K562 (cell line): Measurements from ENCODE around the gene CAPN2. TPM values are rescaled to one million over a fixed set of nuclear protein-coding genes. Genes with fewer than 3 reads are reported as not detected.

Experiments
- ATAC-seq: fragments of 200-7000 bp; cut with Tn5 transposase; 3 replicates; pipeline ENCODE4 v1.9.1; 2020; ENCODE audit warnings: moderate library complexity
- BruUV-seq: library from RNA; stranded (reverse); fragments of 400-500 nt; replicated peaks from 2 replicates; lab custom pipeline; 2021; lab: Mats Ljungman, UMichigan
- CTCF ChIA-PET: fragments of 300-600 bp; formaldehyde crosslinking; extraction: SDS; loops from one replicate; lab custom pipeline; 2021; ENCODE audit warnings: low intra/inter-chr PET ratio; lab: Yijun Ruan, JAX
- POLR2A ChIA-PET: fragments of 300-600, 350-650 bp; sonication (Branson Sonifier 250); formaldehyde crosslinking; extraction: SDS; loops from one replicate; lab custom pipeline; 2021; ENCODE audit warnings: antibody characterized with exemption, inconsistent platforms; lab: Yijun Ruan, JAX
- DNase-seq, 4 experiments: peaks; one replicate each; pipeline versions ENCODE4 v3.0.0 to v3.0.0-alpha.2; 2011 to 2018; ENCODE audit warnings: low spot score in 3 of 4, mixed read lengths in 3 of 4; ENCODE audit errors: extremely low read depth in 1 of 4
- FAIRE-seq: peaks from 2 replicates; lab custom pipeline; 2011; peaks lifted over from hg19 to GRCh38; lab: Jason Lieb, UNC
- H2AFZ ChIP-seq: 2 replicates; pipeline ENCODE4 v1.6.0; 2011; ENCODE audit warnings: low read depth, low read length, control low read depth, inconsistent platforms
- H3K27ac ChIP-seq: fragments of 200-600 bp; 3 replicates; pipeline ENCODE4 v1.8.0; 2011; ENCODE audit warnings: low read depth, mild to moderate bottlenecking, control low read depth, inconsistent platforms, low read length, moderate library complexity, mixed read lengths; ENCODE audit errors: extremely low read depth
- H3K27me3 ChIP-seq, 2 experiments: fragments of 300-600 bp in 1 of 2; 2 replicates in 1 of 2; 3 replicates in 1 of 2; pipeline versions ENCODE4 v1.6.0 to v1.8.0; 2011; ENCODE audit warnings: inconsistent platforms in 2 of 2, low read length in 2 of 2, mild to moderate bottlenecking in 1 of 2, mixed read lengths in 1 of 2, moderate library complexity in 1 of 2; ENCODE audit not compliant: control insufficient read depth in 2 of 2, insufficient read depth in 2 of 2
- H3K36me3 ChIP-seq: fragments of 300-600 bp; 3 replicates; pipeline ENCODE4 v1.8.0; 2011; ENCODE audit warnings: mild to moderate bottlenecking, low read length, inconsistent platforms; ENCODE audit not compliant: control insufficient read depth, insufficient read depth
- H3K4me1 ChIP-seq, 2 experiments: fragments of 200-600 bp in 1 of 2; replicated peaks in 1 of 2; 2 replicates in 1 of 2; 3 replicates in 1 of 2; pipeline versions ENCODE4 v1.5.1 to v1.8.0; 2011; ENCODE audit warnings: inconsistent platforms in 2 of 2, low read length in 2 of 2, mild to moderate bottlenecking in 1 of 2, mixed read lengths in 1 of 2, moderate library complexity in 1 of 2; ENCODE audit not compliant: control insufficient read depth in 2 of 2, insufficient read depth in 2 of 2
- H3K4me2 ChIP-seq: 2 replicates; pipeline ENCODE4 v1.6.1; 2011; ENCODE audit warnings: low read length, control low read depth, inconsistent platforms, mixed read lengths; ENCODE audit not compliant: insufficient read depth
- H3K4me3 ChIP-seq: fragments of 200-600 bp; sonication (generic), shearing (Covaris generic); 2 replicates; pipeline ENCODE4 v1.5.1; 2016; ENCODE audit warnings: control low read depth, inconsistent platforms
- H3K79me2 ChIP-seq: fragments of 200-600 bp; 3 replicates; pipeline ENCODE4 v1.8.0; 2011; ENCODE audit warnings: low read length, inconsistent platforms; ENCODE audit not compliant: control insufficient read depth, insufficient read depth
- H3K9ac ChIP-seq, 2 experiments: 2 replicates each; pipeline versions ENCODE4 v1.6.0 to v1.6.1; 2011; ENCODE audit warnings: low read depth in 2 of 2, low read length in 2 of 2, control low read depth in 1 of 2, inconsistent platforms in 1 of 2, mild to moderate bottlenecking in 1 of 2, mixed read lengths in 1 of 2; ENCODE audit not compliant: insufficient read depth in 1 of 2
- H3K9me1 ChIP-seq: one replicate; pipeline ENCODE4 v1.6.0; 2011; ENCODE audit warnings: inconsistent platforms, mild to moderate bottlenecking, low read length, moderate library complexity; ENCODE audit not compliant: control insufficient read depth, insufficient read depth
- H3K9me3 ChIP-seq: replicated peaks from 2 replicates; pipeline ENCODE4 v1.5.1; 2011; ENCODE audit warnings: low read depth, low read length, inconsistent platforms; ENCODE audit not compliant: control insufficient read depth, insufficient read depth
- H4K20me1 ChIP-seq: replicated peaks from 2 replicates; pipeline ENCODE4 v1.6.1; 2011; ENCODE audit warnings: low read length, inconsistent platforms, mixed read lengths; ENCODE audit not compliant: control insufficient read depth, insufficient read depth
- EHMT2 ChIP-seq: fragments of 450-650 bp; IDR thresholded peaks from 2 replicates; pipeline ENCODE4 v1.6.1; 2018; ENCODE audit warnings: antibody characterized with exemption
- LARP7 ChIP-seq: fragments of 450-650 bp; IDR thresholded peaks from 2 replicates; pipeline ENCODE4 v1.6.1; 2016
- OTX1 ChIP-seq: fragments of 450-650 bp; formaldehyde crosslinking; IDR thresholded peaks from 2 replicates; pipeline ENCODE4 v1.4.0; 2022; ENCODE audit warnings: mild to moderate bottlenecking
- POLR2A ChIP-seq: fragments of 450-650 bp; conservative IDR thresholded peaks from 2 replicates; pipeline ENCODE4 v1.6.1; 2016
- POLR2B ChIP-seq: fragments of 450-650 bp; IDR thresholded peaks from 2 replicates; pipeline ENCODE4 v1.6.1; 2018; ENCODE audit warnings: low read depth; ENCODE audit not compliant: partially characterized antibody
- POLR2G ChIP-seq: fragments of 200-400 bp; formaldehyde crosslinking; IDR thresholded peaks from 2 replicates; pipeline ENCODE4 v1.6.1; 2017; ENCODE audit warnings: low read depth, mild to moderate bottlenecking, antibody characterized with exemption, low read length, moderate library complexity
- SUPT5H ChIP-seq: fragments of 450-650 bp; IDR thresholded peaks from 2 replicates; pipeline ENCODE4 v1.6.1; 2016
- YY1 ChIP-seq, 3 experiments: IDR thresholded peaks; 2 replicates each; pipeline ENCODE4 v1.6.1; 2011; ENCODE audit warnings: low read length in 2 of 3, mild to moderate bottlenecking in 2 of 3, moderate library complexity in 2 of 3, borderline replicate concordance in 1 of 3, control low read depth in 1 of 3, low read depth in 1 of 3; ENCODE audit not compliant: insufficient read depth in 3 of 3, insufficient replicate concordance in 2 of 3, control insufficient read depth in 1 of 3, insufficient read length in 1 of 3; ENCODE audit errors: extremely low read depth in 1 of 3
- WGBS: fragments of 100-300 bp; shearing (Covaris generic); methylation state at CpG from one replicate; pipeline ENCODE4 v1.1.6; 2016; ENCODE audit warnings: low coverage, mixed read lengths; ENCODE audit not compliant: insufficient coverage; ENCODE audit errors: missing lambda C conversion rate; 5-methylcytosine and 5-hydroxymethylcytosine counted together
- in situ Hi-C: fragments of 300-500 bp; cut with MboI; formaldehyde crosslinking; loops from 4 replicates; pipeline ENCODE4 v1.15.0; 2018; ENCODE audit warnings: inconsistent platforms, mixed read lengths
- intact Hi-C: fragments of 100-400 bp; cut with micrococcal nuclease; formaldehyde crosslinking; loops from 2 replicates; pipeline ENCODE4 v1.14.2; 2022
- polyA plus RNA-seq, 8 experiments: library from polyadenylated mRNA; depleted of rRNA in 4 of 8; stranded (reverse) in 5 of 8; unstranded in 3 of 8; fragments of >200 nt; fragmentation: Nextera tagmentation in 2 of 8; fragmentation: Illumina TruSeq in 1 of 8; extraction: Ambion mirVana in 2 of 8; extraction: Trizol in 1 of 8; gene quantifications; 2 replicates each; pipeline versions ENCODE4 v1.2.1 to v1.2.3, GENCODE V29; 2011 to 2014; ENCODE audit warnings: inconsistent platforms in 1 of 8, missing spikeins in 1 of 8
- total RNA-seq, 7 experiments: library from RNA; depleted of rRNA in 6 of 7; stranded (reverse); fragments of >200 nt in 6 of 7; fragmentation: Illumina TruSeq in 2 of 7; extraction: Trizol in 2 of 7; gene quantifications; 2 replicates each; pipeline versions ENCODE4 v1.2.1 to v1.2.3, GENCODE V29; 2011 to 2021; ENCODE audit warnings: low replicate concordance in 1 of 7

CAPN2 gene
- total and polyA plus RNA-seq, 9 of the 15 experiments (the other 6 are each of a cell fraction or from before 2014, with no cell fraction given) = 24.6 to 157 (median 101) TPM

DNA sequence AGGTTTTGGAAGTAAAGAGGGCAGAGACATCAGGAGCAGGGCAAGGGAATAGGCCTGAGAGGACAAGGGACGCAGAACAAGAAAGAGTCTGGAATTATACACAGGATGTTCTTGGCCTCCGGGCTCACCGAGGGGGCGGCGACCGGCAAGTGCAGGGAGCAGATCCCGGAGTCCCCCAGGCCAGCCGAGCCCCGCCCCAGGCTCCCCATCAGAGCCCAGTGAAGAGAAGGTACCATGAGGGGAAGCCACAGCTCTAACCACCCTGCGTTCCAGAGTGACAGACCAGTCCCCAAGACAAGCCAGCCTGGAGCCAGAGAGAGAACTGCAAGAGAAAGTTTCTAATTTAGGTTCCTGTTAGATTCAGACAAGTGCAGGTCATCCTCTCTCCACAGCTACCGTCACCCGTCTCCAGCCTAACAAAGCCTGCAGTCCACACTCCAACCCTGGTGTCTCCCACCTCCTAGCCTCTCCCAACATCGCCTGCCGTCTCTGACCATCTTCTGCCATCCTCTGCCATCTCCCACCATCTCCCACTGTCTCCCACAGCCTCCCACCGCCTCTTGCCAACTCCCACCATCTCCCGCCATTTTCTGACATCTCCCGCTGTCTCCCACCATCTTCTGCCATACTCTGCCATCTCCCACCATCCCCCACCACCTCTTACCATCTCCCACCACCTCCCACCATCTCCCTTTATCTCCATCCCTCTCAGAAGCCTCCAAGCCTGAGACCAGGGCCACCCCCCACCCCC is 42.5 kb downstream of the CAPN2 start:
- Histone ChIP-seq H3K9me1 (no peaks in the 10 kb centered on the region), H3K4me3 (no peak overlapping the region), H4K20me1 (no peaks in the 10 kb centered on the region), H3K4me1 (no peaks in the 10 kb centered on the region; a peak in 1 of 5 replicates), H2AFZ (no peak overlapping the region), H3K4me2 (no peak overlapping the region), H3K36me3 (peaks cover 85% of the 10 kb centered on the region), H3K9ac (0 out of 4 replicates have a peak overlapping the region, but pooled peaks of 1 of the 2 experiments have one; percentile 46), H3K9me3 (no peaks in the 10 kb centered on the region), H3K79me2 (no peaks in the 10 kb centered on the region), H3K27ac (no peak overlapping the region), H3K27me3 (no peaks in the 10 kb centered on the region)
- intact Hi-C loops (no loop called here), in situ Hi-C loops (loop anchor here (10.0 kb wide), 1 partner anchor 200 kb away; no protein-coding TSS in a partner anchor)
- FAIRE-seq (no peak), DNase-seq (no peak), ATAC-seq (no peak)
- no TSS peak for BruUV-seq
- TF ChIP-seq OTX1 (CRISPR knock-in tag) (0 out of 2 replicates have a peak, but pooled peaks have one; percentile 12), LARP7 (no peak), POLR2A (peak; percentile 5; the same call in 1 of the 2 replicates), EHMT2 (no peak), YY1 (IDR thresholded peaks at IDR 0.05; ENCODE audit: borderline replicate concordance in 1 of 3, control insufficient read depth in 1 of 3, extremely low read depth in 1 of 3, insufficient read depth in 3 of 3, insufficient read length in 1 of 3, insufficient replicate concordance in 2 of 3, low read depth in 1 of 3, low read length in 2 of 3) (peak in 1 of 3 experiments; percentile 8), SUPT5H (0 out of 2 replicates have a peak, but pooled peaks have one; percentile 45), POLR2B (peak; percentile 14), POLR2G (0 out of 2 replicates have a peak, but pooled peaks have one; percentile 22)
- CTCF ChIA-PET = no interaction called here
- POLR2A ChIA-PET = interaction anchor here (2.2 kb wide), 1 partner anchor 10 kb away, joined by 12 read pairs; no protein-coding TSS in a partner anchor
- 92% methylated on average over 17 of the region's 17 CpGs for WGBS
